Right hindlimb (tissue), 1 donor: ENCODE data around the gene USP2.
"Not testable (repeated sequence)": the region's sequence is repeated elsewhere in the genome, so short reads cannot be mapped to it uniquely, and the experiment has no call there.

Experiments
- DNase-seq: peaks from one replicate; pipeline ENCODE4 v3.0.0-alpha.2; 2018

Gene USP2

DNA sequence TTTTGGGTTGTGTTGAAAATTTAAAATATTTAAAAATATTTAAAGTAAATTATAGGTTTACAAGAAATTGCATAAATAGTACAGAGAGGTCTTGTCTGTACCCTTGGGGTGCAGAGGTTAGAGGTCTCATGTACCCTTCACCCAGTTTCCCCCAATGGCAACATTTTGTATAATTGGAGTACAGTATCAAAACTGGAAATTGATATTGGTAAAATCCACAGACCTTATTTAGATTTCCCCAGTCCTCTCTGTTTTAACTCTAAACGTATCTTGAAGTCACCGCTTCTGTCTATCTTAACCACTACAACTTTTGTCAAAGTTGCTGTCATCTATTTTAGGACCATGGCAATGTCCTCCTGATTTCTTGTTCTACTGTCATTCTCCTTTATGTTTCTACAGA is 30.6 kb upstream of the USP2 start:
- DNase-seq: no peak

DNA sequence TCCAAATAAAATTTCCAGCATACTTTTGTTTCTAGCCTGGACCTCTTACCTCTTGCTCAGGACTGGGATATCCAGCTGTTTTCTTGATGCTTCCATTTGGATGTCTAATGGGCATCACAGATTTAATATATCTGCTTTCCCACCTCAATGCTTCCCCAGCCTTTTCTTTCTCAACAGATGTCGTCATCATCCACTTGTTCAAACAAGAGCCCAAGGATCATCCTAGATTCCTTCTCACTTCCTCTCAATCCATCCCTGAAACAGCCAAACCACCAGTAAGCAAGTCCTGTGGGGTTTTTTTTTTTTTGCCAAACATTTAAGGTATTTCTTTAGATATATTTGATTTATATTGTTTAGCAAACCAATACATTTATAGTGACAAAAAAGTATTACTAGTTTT is 29.0 kb upstream of the USP2 start:
- DNase-seq: no peak

- DNase-seq: no peak
Observed at GRCh38 chr11:119409731-119410130, 28.2 kb upstream of the USP2 start.

DNA sequence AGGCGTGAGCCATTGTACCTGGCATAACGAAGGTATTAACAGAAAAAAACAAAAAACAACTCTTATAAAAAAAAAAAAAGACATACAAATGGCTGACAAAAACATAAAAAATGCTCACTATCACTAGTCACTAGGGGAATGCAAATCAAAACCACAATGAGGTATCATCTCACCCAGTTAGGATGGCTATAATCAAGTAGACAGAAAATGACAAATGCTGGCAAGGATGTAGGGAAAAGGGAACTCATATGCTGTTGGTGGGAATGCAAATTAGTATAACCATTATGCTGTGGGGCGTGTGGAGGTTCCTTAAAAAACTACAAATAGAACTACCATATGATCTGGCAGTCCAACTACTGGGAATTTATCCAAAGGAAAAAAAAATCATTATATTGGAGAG is 24.5 kb upstream of the USP2 start:
- no peak for DNase-seq

DNA sequence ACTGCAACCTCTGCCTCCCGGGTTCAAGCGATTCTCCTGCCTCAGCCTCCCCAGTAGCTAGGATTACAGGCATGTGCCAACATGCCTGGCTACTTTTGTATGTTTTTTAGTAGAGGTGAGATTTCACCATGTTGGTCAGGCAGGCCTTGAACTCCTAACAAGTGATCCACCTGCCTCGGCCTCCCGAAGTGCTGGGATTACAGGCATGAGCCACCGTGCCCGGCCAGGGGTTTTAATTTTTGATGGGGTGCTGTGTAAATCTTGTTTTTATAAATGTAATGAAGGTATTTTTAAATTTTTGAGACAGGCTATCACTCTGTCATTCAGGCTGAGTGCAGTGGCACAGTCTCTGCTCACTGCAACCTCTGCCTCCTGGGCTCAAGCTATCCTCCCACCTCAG is 24.0 kb upstream of the USP2 start:
- not testable (repeated sequence) for DNase-seq

GRCh38 chr11:119404872-119405271 is 23.4 kb upstream of the USP2 start:
- DNase-seq: no peak

GRCh38 chr11:119403021-119403420 is 21.5 kb upstream of the USP2 start:
- DNase-seq: peak; percentile 44

- DNase-seq: no peak
Observed at GRCh38 chr11:119402470-119402869, 21.0 kb upstream of the USP2 start.

DNA sequence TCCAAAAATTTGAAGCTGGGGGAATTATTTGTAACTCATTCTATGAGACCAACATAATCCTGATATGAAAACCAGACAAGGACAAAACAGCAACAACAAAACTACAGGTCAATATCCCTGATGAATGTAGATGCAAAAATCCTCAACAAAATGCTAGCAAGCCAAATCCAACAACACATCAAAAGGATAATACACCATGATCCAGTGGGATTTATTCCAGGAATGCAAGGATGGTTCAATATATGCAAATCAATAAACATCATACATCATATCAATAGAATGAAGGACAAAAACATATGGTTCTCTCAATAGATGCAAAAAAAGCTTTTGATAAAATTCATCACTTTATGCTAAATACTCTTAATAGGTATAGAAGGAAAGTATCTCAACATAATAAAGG is 19.4 kb upstream of the USP2 start:
- no peak for DNase-seq

- no peak for DNase-seq
Observed at GRCh38 chr11:119397740-119398139, 16.2 kb upstream of the USP2 start.

- no peak for DNase-seq
Observed at GRCh38 chr11:119396835-119397234, 15.3 kb upstream of the USP2 start.

DNA sequence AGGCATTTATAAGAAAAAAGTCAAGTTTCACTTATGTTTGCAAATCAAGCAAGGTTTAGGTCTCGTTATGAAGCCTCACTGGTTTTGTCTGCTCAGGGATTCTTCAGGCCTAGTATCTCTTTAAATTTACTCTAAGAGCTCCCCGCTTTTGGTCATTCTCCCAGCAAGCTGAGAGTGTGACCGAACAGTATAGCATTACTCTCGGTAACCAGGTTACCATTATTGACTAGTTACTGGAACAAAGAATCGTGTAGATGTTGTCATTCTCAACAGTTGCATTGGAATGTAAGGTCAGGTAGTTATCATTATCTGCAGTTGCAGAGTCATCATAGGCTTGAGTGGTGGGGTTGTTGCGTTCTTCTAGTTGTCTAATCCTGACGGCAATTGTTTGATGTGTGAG is 9.8 kb upstream of the USP2 start:
- DNase-seq: no peak

- no peak for DNase-seq
Observed at GRCh38 chr11:119389611-119390254, 8.2 kb upstream of the USP2 start.

GRCh38 chr11:119388103-119388502 is 6.6 kb upstream of the USP2 start:
- DNase-seq: no peak

DNA sequence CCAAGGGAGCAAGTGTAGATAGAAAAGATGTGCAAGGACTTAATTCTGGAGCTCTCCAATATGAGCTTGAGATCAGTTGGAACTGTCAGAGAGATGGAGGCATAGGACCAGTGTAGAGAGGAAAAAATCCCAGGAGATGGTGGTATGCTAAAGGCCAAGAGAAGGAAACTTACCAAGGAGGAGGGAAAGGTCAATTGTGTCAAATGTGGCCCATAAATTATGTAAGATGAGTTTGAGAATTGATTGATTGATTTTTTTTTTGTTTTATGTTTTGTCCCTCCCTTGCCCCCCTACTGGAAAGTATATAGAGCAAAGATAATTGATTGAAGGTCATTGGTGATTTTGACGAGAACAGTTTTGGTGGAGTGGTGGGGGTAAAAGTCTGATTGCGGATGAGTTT is 2.8 kb upstream of the USP2 start:
- no peak for DNase-seq

DNA sequence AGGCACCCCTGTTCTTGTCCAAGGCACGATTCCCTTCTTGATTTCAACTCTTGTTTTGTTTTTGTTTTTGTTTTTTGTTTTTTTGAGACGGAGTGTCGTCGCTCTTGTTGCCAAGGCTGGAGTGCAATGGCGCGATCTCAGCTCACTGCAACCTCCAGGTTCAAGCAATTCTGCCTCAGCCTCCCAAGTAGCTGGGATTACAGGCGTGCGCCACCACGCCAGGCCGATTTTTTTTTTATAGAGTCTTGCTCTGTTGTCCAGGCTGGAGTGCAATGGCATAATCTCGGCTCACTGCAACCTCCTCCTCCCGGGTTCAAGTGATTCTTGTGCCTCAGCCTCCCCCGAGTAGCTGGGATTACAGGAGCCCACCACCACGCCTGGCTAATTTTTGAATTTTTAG is 1.0 kb upstream of the USP2 start:
- DNase-seq: not testable (repeated sequence)

DNA sequence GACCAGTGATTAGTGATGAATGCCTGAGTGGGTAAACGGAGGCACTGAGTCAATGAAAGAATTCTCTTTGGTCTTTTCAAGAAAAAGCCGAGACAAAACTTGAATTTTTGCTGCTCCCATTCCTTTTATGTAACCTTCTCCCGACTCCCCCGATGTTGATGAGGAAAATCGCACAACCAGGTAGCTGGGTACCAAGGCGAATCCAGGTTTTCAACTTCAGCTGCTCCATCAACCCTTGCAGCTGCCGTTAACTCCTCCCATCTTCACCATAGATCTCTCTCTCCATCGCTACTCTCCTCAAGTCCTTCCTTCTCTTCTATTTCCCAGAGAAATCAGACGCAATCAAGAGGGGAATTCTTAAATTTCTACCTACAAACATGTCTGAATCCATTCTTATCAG is 611 bp upstream of the USP2 start:
- no peak for DNase-seq

DNA sequence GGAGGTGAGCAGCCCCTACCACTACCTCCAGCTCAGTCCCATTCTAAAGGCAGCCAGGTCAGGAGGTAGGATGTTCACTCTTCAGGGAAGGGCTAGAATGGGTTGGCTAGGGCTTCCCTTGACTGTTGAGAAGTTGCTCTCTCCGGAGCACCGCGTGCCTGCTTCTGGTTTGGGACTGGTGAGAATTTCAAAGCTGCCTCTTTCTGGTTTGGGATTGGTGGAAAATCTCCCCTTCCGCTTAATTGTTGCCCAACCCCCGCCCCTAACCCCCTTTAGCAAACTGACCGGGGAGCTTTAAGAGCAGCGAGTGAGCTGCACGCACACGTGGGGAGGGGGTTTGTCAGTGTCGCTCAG is 686 bp downstream of the USP2 start:
- no peak for DNase-seq

DNA sequence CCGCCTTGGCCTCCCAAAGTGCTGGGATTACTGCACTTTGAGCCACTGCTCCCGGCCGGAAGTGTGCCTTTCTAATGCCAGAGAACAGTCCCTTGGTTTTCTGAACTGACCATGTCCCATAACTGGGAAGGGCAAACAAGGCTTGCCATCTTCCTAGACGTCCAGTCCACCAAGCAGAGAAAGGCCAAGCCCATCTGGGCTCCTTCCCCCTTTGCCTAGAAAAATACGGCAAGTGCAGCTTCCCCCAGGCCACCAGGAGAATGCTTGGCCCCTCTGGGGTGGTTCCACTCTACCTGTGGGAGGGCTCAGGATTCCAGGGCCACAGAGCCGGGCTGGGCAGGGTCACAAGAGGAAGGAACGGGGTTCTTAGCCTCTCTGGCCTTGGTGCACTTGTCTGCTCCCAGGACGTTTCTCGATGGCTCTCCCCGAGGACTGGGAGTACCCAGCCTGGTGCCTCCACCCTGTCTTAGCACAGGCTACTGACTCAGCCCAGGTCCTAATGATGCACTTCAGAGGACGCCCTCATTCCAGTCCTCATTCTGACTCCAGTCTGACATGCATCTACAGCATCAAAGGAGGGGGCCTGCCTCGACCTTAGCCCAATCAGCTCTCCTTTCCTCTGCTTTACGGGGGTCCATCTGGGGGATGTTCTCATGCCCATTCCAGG is 1.2 kb downstream of the USP2 start:
- no peak for DNase-seq

DNA sequence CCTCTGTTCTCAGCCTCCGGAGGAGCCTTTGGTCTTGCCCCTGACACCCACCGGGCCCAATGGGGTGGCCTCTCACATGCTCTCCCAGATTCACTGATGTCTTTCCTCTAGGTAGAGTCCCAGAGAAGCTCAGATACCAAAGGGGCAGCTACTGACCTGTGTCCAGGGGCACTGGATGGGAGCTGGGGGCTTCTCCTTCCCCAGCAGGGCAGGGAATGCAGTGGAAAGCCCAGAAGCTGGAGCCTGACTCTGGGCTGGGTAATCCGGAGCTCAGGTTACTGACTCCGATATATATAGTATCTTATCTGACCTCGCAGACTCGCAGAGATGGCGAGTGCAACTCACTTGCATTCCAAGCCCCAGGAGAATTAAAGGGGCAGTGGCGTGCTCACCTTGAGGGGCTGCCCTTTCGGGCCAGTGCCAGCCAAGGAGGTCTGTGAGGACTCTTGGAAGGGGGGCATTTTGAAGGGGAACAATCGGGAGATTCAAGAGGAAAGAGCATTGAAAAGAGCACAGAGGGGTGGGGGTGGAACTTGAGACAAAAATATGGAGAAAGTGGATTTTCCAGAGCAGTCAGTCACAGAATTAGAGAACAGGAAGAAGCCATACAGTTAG is 2.5 kb downstream of the USP2 start:
- DNase-seq: no peak

- DNase-seq: no peak
Observed at GRCh38 chr11:119377961-119378667, 3.4 kb downstream of the USP2 start.

DNA sequence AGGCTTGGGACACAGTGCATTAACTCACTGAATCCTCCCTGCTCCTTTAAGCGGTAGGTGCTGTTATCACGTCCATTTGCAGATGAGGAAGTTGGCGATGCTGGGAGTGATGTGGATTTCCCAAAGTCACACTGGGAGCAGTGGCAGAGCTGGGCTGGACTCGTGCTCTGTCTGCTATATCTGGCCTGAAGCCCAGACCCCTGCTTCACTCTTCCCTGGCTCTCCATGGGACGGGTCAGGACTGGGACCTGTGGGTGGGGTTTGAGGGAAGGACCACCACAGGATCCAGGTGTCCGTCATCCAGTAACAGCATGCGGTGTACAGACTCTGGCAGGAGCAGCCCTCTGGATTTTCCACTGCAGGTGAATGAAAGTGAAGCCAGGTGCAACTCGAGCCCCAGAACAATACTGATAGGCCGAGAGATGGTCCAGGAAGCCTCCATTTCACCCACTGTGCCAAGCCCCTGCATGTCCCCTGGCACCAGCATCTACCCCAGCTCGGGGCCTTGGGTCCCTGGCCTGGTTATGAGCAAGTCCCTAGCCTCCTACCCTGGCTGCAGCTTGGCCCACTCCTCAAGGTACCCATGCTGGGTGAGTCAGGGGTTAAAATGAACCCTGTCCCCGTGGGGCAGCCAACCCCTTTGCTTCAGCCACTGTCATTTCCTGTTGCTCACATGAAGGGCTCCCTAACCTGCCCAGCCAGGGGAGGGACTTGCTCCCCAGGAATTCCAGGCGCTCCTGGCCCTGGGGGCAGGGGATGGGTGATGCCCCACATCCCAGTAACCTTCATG is 4.2 kb downstream of the USP2 start:
- no peak for DNase-seq

GRCh38 chr11:119376197-119376847 is 5.2 kb downstream of the USP2 start:
- DNase-seq: peak; percentile 84
